Activated CD4-positive, alpha-beta T cell treated with anti-CD3 and anti-CD28 coated beads for 1 hour (primary cell): ENCODE data around the gene RRBP1.

Experiments
- DNase-seq: peaks from one replicate; pipeline ENCODE4 v3.0.0-alpha.2; 2020

RRBP1 gene

GRCh38 chr20:17645546-17646208 is 36.4 kb downstream of the RRBP1 start:
- no peak for DNase-seq

- no peak for DNase-seq
These were observed 37.0 kb downstream of the RRBP1 start for GRCh38 chr20:17645010-17645409.

GRCh38 chr20:17644451-17644850 is 37.6 kb downstream of the RRBP1 start:
- no peak for DNase-seq

GRCh38 chr20:17643531-17644188 is 38.4 kb downstream of the RRBP1 start:
- DNase-seq = no peak

DNA sequence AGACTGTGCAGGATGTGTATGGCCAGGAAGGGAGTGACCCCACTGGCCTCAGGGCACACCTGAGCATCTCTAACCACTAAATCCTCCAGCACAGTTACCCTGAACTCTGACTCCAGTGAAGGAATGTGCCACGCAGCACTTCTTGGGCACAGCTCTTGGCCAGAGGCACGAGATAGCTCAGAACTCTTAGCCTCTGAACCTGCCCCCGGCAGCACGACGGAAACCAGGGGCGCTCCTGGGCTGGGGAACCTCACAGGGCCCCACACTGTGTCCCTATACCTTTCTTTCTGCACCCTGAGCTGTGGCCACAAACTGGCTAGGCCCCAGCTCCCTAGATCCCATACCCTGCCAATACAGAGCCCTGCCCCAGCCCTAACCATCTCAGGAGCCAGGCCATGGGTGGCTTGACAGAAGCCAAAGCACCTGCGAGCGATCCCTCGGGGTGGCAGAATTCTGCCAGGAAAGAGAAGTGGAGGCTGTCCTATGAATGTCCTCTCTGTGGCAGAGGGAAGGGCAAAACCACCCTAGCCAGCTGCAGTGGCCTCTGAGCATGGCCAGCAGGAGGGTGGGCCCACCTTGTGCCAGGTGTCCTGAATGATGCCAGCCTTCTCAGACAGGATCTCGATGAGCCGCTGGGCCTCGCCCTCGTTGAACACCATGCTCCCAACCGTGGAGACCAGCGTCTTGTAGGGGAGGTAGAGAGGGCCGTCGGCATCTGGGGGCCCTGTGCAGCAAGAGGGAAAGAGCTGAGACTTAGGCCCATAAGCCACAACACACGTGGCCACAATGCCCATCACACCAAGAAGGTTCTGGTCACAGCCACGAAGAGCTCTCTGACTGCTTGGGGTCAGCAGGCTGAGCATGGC is 39.4 kb downstream of the RRBP1 start:
- no peak for DNase-seq

- no peak for DNase-seq
These were observed 40.0 kb downstream of the RRBP1 start for GRCh38 chr20:17641993-17642392.

DNA sequence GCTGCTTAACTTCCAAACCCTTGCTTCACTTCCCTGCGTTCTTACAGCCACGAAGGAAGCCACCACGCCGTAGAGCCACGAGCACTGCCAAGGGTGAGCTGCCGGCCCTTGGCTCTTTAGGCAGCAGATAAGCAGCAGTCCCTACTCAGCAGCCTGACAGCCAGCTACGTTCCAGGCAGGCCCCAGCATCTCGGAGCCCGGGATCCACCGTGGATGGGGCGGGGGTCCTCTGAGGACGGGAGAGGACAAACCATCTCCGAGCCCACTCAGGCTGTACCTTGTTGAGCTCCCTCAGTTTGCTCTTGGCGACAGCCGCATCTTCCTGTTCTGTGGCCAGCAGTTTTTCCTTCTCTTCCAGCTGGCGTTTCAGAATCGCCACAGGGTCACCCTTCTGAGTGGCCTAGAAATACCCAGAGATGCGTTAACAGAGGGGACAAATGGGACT is 40.5 kb downstream of the RRBP1 start:
- DNase-seq = no peak

GRCh38 chr20:17640875-17641378 is 41.1 kb downstream of the RRBP1 start:
- DNase-seq = no peak

- DNase-seq = no peak
These were observed 41.7 kb downstream of the RRBP1 start for GRCh38 chr20:17640146-17640874.

DNA sequence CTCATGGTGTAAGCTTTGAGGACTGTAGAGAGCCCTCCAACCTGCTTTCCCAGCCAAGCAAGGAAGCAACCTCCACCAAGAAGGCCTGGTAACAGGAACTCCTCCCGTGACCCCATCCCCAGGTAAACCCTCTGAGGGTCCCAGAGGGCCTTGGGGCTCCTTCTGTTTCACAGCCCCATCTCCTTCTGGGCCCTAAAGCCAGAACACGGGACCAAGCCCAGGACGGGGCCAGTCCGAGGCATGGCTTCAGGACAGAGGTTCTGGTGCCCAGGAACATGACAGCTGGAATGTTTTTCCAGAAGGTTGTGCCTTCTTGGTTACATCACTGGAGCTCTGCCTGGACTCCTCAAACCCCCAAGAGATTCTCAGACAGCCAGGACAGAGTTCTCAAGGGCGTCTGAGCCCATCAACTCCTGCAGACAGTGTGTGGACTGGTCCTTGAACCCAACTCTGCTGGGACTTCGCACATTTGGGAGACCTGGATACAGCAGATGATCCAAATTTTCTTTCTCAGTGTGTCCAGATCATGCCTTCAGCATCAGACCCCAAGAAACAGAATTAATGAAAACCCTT is 43.1 kb downstream of the RRBP1 start:
- no peak for DNase-seq

DNA sequence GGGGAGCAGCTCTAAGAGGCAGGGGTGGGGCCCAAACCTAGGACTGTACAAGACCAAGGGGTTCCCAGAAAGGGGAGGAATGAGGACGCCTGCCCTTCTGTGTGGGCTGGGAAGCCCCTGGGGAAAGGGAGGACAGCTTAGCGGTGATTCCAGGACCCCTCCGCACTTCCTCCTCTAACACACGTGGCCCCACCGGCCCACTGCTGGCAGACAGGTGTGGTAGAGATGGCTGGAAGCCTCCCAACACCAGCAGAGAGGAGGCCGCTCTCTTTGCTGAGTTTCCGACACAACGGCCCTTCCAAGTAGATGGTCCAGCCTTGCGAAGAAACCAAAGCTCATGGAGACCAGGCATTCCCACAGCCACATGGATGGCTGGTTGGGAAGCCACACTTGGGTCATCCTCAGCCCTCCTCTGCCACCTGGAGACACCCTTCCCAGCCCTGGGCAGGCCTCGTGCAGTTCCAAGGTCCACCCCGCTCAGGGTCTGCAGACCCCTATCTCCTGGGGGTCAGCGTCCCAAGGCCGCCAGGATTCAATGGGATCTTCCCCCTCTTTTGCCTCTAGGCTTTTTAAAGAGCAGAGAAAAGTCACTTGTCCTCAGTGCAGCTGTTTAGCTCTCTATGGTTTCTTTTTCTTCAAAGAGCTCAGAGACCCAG is 43.9 kb downstream of the RRBP1 start:
- DNase-seq = no peak

DNA sequence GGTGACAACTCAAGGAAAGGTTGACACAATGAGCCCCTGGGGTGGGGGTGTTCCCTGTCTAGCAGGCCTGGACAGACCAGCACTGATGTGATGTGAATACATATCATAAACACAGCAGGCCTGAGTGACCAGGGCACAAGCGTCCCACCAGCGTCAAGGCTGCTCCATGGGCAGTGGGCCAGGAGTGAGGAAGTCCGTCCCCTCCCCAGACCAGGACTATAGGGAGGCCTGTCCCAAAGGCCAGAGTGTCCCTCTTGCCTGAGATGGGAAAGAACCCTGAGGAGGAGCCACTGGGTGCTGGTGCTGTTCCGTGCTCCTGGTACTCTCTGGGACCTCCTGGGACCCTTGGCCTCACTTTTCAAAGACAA is 44.6 kb downstream of the RRBP1 start:
- DNase-seq = no peak

- no peak for DNase-seq
These were observed 45.3 kb downstream of the RRBP1 start for GRCh38 chr20:17636523-17637412.

- DNase-seq = no peak
These were observed 46.5 kb downstream of the RRBP1 start for GRCh38 chr20:17635332-17636244.

DNA sequence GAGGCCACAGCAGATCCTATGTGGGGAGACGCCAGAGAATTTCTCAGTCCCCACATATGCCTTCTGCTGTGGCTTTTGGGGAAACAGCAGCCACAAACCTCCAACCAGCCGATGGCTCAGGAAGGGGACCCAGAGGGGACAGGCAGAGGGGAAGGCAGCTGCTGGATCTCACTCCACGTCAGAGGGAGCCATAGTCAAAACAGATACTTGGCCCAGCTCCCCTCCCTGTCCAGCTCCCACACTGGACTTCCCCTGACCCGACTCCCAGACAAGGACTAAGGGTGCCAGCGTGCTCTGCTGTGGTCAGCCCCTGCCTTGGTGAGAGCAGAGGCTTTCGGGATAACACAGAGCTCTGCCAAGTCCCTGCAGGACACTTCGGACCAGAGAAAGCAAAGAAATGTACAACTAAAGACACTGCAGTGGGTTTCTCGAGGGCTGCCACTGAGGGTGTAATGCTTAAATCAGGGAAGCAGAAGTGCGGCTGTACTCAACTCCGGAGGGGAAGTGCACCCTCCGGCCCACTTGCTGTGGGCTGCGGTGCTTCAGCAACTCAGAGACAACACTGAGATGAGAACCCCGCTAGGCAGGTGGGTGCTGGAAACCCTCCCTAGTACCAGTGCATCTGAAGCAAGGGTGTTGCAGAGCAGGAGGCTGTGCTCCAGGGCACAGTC is 47.2 kb downstream of the RRBP1 start:
- no peak for DNase-seq

DNA sequence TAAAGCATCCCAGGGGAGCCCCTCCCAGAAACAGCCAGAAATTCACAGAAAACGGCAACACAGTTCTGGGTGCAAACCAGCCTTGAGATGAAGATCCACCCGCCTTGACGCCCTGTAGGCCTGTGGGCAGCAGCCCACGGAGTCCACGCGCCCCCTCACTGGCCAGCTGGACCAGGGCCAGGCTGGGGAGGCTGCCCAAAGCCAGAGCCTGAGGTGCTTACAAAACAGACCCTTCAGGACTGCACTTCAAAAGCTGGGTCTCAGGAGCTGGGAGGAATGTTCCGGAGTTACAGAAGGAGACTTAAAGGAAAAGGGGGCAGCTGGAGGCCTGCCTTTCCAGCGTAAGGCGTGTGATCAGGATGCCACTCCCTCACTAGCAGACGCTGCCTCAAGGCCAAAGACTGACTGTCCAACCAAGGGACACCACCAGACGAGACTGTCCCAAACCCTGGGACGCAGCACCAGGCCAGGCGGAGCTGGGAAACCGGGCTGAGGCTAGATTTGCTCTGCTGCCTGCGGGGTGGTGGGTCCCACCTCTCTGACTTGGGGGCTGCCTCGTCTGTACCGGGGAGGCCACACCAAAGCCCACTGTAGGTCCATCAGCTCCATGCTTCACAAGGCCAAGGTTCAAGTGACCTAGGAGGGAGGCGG is 48.1 kb downstream of the RRBP1 start:
- no peak for DNase-seq

- no peak for DNase-seq
These were observed 48.7 kb downstream of the RRBP1 start for GRCh38 chr20:17633221-17633849.
